Endometrium (tissue), 2 donors: ENCODE measurements around the gene SFSWAP.
"Not testable (repeated sequence)": the region's sequence is repeated elsewhere in the genome, so short reads cannot be mapped to it uniquely, and the experiment has no call there.

Experiments used
- FAIRE-seq: peaks from 2 replicates; lab custom pipeline; 2012; peaks lifted over from hg19 to GRCh38; lab: Jason Lieb, UNC
- donor health status: control.
- donor health status: control.

Gene SFSWAP

GRCh38 chr12:131759176-131759575, 48.3 kb downstream of the SFSWAP start:
- no peak for FAIRE-seq

- no peak for FAIRE-seq
Observed at GRCh38 chr12:131761638-131762037, 50.7 kb downstream of the SFSWAP start.

GRCh38 chr12:131764738-131765137, 53.8 kb downstream of the SFSWAP start:
- FAIRE-seq = no peak

- no peak for FAIRE-seq
Observed at GRCh38 chr12:131765961-131766360, 55.1 kb downstream of the SFSWAP start.

GRCh38 chr12:131766382-131767107, 55.7 kb downstream of the SFSWAP start:
- no peak for FAIRE-seq

- FAIRE-seq = no peak
Observed at GRCh38 chr12:131770120-131770519, 59.2 kb downstream of the SFSWAP start.

- no peak for FAIRE-seq
Observed at GRCh38 chr12:131771965-131772364, 61.1 kb downstream of the SFSWAP start.

GRCh38 chr12:131773582-131774221, 62.8 kb downstream of the SFSWAP start:
- FAIRE-seq = no peak

- no peak for FAIRE-seq
Observed at GRCh38 chr12:131774576-131775391, 63.9 kb downstream of the SFSWAP start.

- FAIRE-seq = no peak
Observed at GRCh38 chr12:131775392-131776236, 64.7 kb downstream of the SFSWAP start.

- FAIRE-seq = no peak
Observed at GRCh38 chr12:131776237-131776889, 65.5 kb downstream of the SFSWAP start.

- FAIRE-seq = not testable (repeated sequence)
Observed at GRCh38 chr12:131777269-131777668, 66.4 kb downstream of the SFSWAP start.

- no peak for FAIRE-seq
Observed at GRCh38 chr12:131779027-131779426, 68.1 kb downstream of the SFSWAP start.

- no peak for FAIRE-seq
Observed at GRCh38 chr12:131782061-131782460, 71.2 kb downstream of the SFSWAP start.

GRCh38 chr12:131783915-131784541, 73.1 kb downstream of the SFSWAP start:
- FAIRE-seq = no peak

- no peak for FAIRE-seq
Observed at GRCh38 chr12:131784909-131785762, 74.2 kb downstream of the SFSWAP start.

GRCh38 chr12:131785763-131786330, 75.0 kb downstream of the SFSWAP start:
- no peak for FAIRE-seq

- no peak for FAIRE-seq
Observed at GRCh38 chr12:131786331-131786730, 75.4 kb downstream of the SFSWAP start.

- FAIRE-seq = no peak
Observed at GRCh38 chr12:131787143-131787660, 76.3 kb downstream of the SFSWAP start.
